HEK293 (cell line): Measurements from ENCODE around the gene DHRS7.

Source experiments
- CTCF ChIA-PET: fragments of 350-600 bp; formaldehyde crosslinking; extraction: SDS; loops from one replicate; lab custom pipeline; 2021; ENCODE audit warnings: antibody characterized with exemption; lab: Yijun Ruan, JAX
- POLR2A ChIA-PET: fragments of 300-600 bp; formaldehyde crosslinking; extraction: SDS; loops from one replicate; lab custom pipeline; 2020; ENCODE audit warnings: antibody characterized with exemption, inconsistent platforms; lab: Yijun Ruan, JAX
- H3K27ac ChIP-seq: fragments of 200-500 bp; sonication (Bioruptor generic); 2 replicates; pipeline ENCODE4 v1.5.1; 2014; ENCODE audit warnings: low read depth, low read length, control low read depth, inconsistent platforms; ENCODE audit errors: extremely low read depth
- H3K36me3 ChIP-seq, 2 experiments: fragments of 200-500 bp in 1 of 2; sonication (Bioruptor generic) in 1 of 2; 1 replicate in 1 of 2; 2 replicates in 1 of 2; pipeline ENCODE4 v1.5.1; 2014 to 2017; ENCODE audit warnings: inconsistent platforms in 2 of 2, low read length in 2 of 2; ENCODE audit not compliant: control insufficient read depth in 2 of 2, insufficient read depth in 1 of 2
- H3K4me1 ChIP-seq: fragments of 200-500 bp; sonication (Bioruptor generic); 2 replicates; pipeline ENCODE4 v1.5.1; 2014; ENCODE audit warnings: mild to moderate bottlenecking, low read length, inconsistent platforms; ENCODE audit not compliant: control insufficient read depth, insufficient read depth
- H3K4me3 ChIP-seq: 2 replicates; pipeline ENCODE4 v1.5.1; 2011; ENCODE audit warnings: low read depth, mild to moderate bottlenecking, control low read depth, low read length, moderate library complexity
- H3K9me3 ChIP-seq: fragments of 200-500 bp; sonication (Bioruptor generic); 2 replicates; pipeline ENCODE4 v1.5.1; 2014; ENCODE audit warnings: low read depth, low read length, inconsistent platforms; ENCODE audit not compliant: control insufficient read depth, insufficient read depth
- BCL11B ChIP-seq: fragments of 450-650 bp; formaldehyde crosslinking; IDR thresholded peaks from 2 replicates; pipeline ENCODE4 v1.5.1; 2016; ENCODE audit warnings: low read depth, missing biosample characterization, missing genetic modification characterization
- GLI4 ChIP-seq: fragments of 450-650 bp; formaldehyde crosslinking; IDR thresholded peaks from 2 replicates; pipeline ENCODE4 v1.5.1; 2016; ENCODE audit warnings: missing biosample characterization, missing genetic modification characterization
- HOXA7 ChIP-seq: sonication (generic); formaldehyde crosslinking; IDR thresholded peaks from 2 replicates; pipeline ENCODE4 v1.8.1; 2022; ENCODE audit warnings: missing genetic modification reagents, borderline replicate concordance
- PATZ1 ChIP-seq: fragments of 450-650 bp; formaldehyde crosslinking; IDR thresholded peaks from 2 replicates; pipeline ENCODE4 v1.5.1; 2016; ENCODE audit warnings: missing biosample characterization, missing genetic modification characterization
- PRDM2 ChIP-seq: fragments of 450-650 bp; formaldehyde crosslinking; IDR thresholded peaks from 2 replicates; pipeline ENCODE4 v1.5.1; 2016; ENCODE audit warnings: missing biosample characterization, missing genetic modification characterization, borderline replicate concordance
- TCF7L2 ChIP-seq: IDR thresholded peaks from 2 replicates; pipeline ENCODE4 v1.6.1; 2011; ENCODE audit warnings: low read depth, mild to moderate bottlenecking, inconsistent platforms, low read length, moderate library complexity, borderline replicate concordance
- WT1 ChIP-seq: fragments of 450-650 bp; formaldehyde crosslinking; IDR thresholded peaks from 2 replicates; pipeline ENCODE4 v1.5.1; 2016; ENCODE audit warnings: missing biosample characterization, missing genetic modification characterization
- ZBTB44 ChIP-seq: fragments of 450-650 bp; IDR thresholded peaks from 2 replicates; pipeline ENCODE4 v1.5.1; 2018; ENCODE audit warnings: missing biosample characterization, mild to moderate bottlenecking, missing genetic modification characterization
- ZFP41 ChIP-seq: fragments of 450-650 bp; formaldehyde crosslinking; IDR thresholded peaks from 2 replicates; pipeline ENCODE4 v1.5.1; 2016; ENCODE audit warnings: missing biosample characterization, missing genetic modification characterization, borderline replicate concordance
- ZNF121 ChIP-seq: fragments of 450-650 bp; formaldehyde crosslinking; IDR thresholded peaks from 2 replicates; pipeline ENCODE4 v1.5.1; 2016; ENCODE audit warnings: missing biosample characterization, missing genetic modification characterization
- ZNF24 ChIP-seq: fragments of 450-650 bp; formaldehyde crosslinking; IDR thresholded peaks from 2 replicates; pipeline ENCODE4 v1.5.1; 2016; ENCODE audit warnings: missing biosample characterization, missing genetic modification characterization
- ZNF274 ChIP-seq, 2 experiments: fragments of 200-500 bp in 1 of 2; fragments of 450-650 bp in 1 of 2; sonication (Bioruptor generic) in 1 of 2; formaldehyde crosslinking in 1 of 2; IDR thresholded peaks; 2 replicates each; pipeline versions ENCODE4 v1.5.1 to v1.6.1; 2014 to 2016; ENCODE audit warnings: borderline replicate concordance in 1 of 2, inconsistent platforms in 1 of 2, low read length in 1 of 2, missing biosample characterization in 1 of 2, missing genetic modification characterization in 1 of 2
- ZNF391 ChIP-seq: fragments of 450-650 bp; formaldehyde crosslinking; IDR thresholded peaks from 2 replicates; pipeline ENCODE4 v1.5.1; 2016; ENCODE audit warnings: low read depth, missing biosample characterization, missing genetic modification characterization, borderline replicate concordance
- ZNF501 ChIP-seq: fragments of 450-650 bp; formaldehyde crosslinking; IDR thresholded peaks from 2 replicates; pipeline ENCODE4 v1.5.1; 2016; ENCODE audit warnings: missing biosample characterization, missing genetic modification characterization
- ZNF514 ChIP-seq: fragments of 450-650 bp; formaldehyde crosslinking; IDR thresholded peaks from 2 replicates; pipeline ENCODE4 v1.5.1; 2016; ENCODE audit warnings: missing biosample characterization, missing genetic modification characterization

The DHRS7 gene

GRCh38 chr14:60206249-60206670, 41.1 kb upstream of the DHRS7 start:
- ChIA-PET POLR2A (no interaction called here), CTCF (no interaction called here)
- no peak overlapping the region for H3K4me3 ChIP-seq

GRCh38 chr14:60204843-60205774, 39.9 kb upstream of the DHRS7 start:
- no peak for TF ChIP-seq ZFP41 (tag by site-specific recombination)
- no peak for TF ChIP-seq TCF7L2
- TF ChIP-seq PATZ1 (tag by site-specific recombination): no peak
- TF ChIP-seq PRDM2 (tag by site-specific recombination): no peak
- TF ChIP-seq ZBTB44 (tag by site-specific recombination): no peak
- no peak for TF ChIP-seq ZNF501 (tag by site-specific recombination)
- no peak for TF ChIP-seq ZNF514 (tag by site-specific recombination)
- TF ChIP-seq ZNF274 (IDR thresholded peaks at IDR 0.05; ENCODE audit: low read length): no peak
- TF ChIP-seq ZNF274 (tag by site-specific recombination; IDR thresholded peaks at IDR 0.05; ENCODE audit: borderline replicate concordance): no peak
- Histone ChIP-seq H3K4me1 (no peaks in the 10 kb centered on the region), H3K36me3 (no peaks in the 10 kb centered on the region), H3K9me3 (no peaks in the 10 kb centered on the region), H3K4me3 (no peak overlapping the region), H3K27ac (no peak overlapping the region)
- ChIA-PET CTCF (no interaction called here), POLR2A (no interaction called here)

More at GRCh38 chr14:60206249-60206670, 41.1 kb upstream of the DHRS7 start:
- TF ChIP-seq ZNF391 (tag by site-specific recombination) (no peak), BCL11B (tag by site-specific recombination) (no peak), HOXA7 (no peak), GLI4 (tag by site-specific recombination) (no peak), ZNF121 (tag by site-specific recombination) (no peak), WT1 (tag by site-specific recombination) (no peak), ZNF24 (no peak)
- H3K4me1 ChIP-seq: no peaks in the 10 kb centered on the region
- no peak overlapping the region for H3K27ac ChIP-seq
- no peaks in the 10 kb centered on the region for H3K36me3 ChIP-seq
- H3K9me3 ChIP-seq: no peaks in the 10 kb centered on the region
